ENCODE data around the gene KDM5A. TPM values are rescaled to one million over a fixed set of nuclear protein-coding genes. Genes with fewer than 3 reads are reported as not detected.

The KDM5A gene
- total RNA-seq, 3 donors from 2014 or later, result 54.6 to 76.2 (median 74.9) TPM

DNA sequence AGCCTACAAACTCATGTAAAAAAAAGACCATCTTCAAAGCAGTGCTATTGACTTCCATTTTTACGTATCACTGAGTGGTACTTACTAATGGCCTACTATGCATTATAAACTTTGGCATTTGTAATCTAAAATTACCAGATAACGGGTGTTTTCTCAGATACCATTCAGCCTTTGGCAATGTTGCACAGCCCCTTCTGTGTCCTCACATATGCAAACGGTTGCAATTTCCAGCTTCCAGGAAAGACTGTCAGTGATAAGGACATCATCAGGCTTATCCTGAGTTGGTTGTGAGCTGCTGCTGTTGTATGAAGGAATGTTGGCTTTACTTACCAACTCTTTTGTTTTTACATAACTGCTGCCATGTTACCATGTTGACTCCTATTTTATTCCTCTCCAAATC lies 124.9 kb downstream of the KDM5A start:
- Histone ChIP-seq H3K4me1 (ENCODE audit: low read depth) (no peaks in the 10 kb centered on the region), H3K36me3 (ENCODE audit: low read depth) (no peaks in the 10 kb centered on the region), H3K4me3 (no peak overlapping the region), H3K9me3 (no peaks in the 10 kb centered on the region)
- TF ChIP-seq, protein P1, sequence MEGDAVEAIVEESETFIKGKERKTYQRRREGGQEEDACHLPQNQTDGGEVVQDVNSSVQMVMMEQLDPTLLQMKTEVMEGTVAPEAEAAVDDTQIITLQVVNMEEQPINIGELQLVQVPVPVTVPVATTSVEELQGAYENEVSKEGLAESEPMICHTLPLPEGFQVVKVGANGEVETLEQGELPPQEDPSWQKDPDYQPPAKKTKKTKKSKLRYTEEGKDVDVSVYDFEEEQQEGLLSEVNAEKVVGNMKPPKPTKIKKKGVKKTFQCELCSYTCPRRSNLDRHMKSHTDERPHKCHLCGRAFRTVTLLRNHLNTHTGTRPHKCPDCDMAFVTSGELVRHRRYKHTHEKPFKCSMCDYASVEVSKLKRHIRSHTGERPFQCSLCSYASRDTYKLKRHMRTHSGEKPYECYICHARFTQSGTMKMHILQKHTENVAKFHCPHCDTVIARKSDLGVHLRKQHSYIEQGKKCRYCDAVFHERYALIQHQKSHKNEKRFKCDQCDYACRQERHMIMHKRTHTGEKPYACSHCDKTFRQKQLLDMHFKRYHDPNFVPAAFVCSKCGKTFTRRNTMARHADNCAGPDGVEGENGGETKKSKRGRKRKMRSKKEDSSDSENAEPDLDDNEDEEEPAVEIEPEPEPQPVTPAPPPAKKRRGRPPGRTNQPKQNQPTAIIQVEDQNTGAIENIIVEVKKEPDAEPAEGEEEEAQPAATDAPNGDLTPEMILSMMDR (IDR thresholded peaks at IDR 0.05), result no peak
- ATAC-seq, result no peak
- intact Hi-C loops (cut with DNase I, micrococcal nuclease), result no loop called here
- no peak for DNase-seq

DNA sequence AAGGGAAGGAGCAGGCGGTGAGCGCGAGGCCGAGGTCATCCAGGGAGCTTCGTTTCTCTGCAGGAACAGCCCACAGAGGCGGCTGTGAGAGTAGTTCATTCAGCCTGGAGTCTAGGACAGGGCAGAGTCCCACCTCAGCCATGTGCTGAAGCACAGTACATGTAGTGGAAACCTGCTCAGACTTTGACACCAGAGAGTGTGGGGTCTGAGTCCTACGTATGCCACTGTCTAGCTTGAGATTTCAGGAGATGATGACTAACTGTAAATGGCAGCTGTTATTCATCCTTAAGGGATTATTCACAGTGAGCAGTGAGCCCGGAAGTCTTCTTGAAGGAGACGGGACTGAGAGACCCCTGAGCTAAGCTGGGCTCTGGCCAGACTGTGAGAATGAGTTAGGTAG lies 125.5 kb downstream of the KDM5A start:
- Histone ChIP-seq H3K9me3 (no peaks in the 10 kb centered on the region), H3K36me3 (ENCODE audit: low read depth) (no peaks in the 10 kb centered on the region), H3K4me3 (no peak overlapping the region), H3K4me1 (ENCODE audit: low read depth) (no peaks in the 10 kb centered on the region)
- TF ChIP-seq, protein P1 (IDR thresholded peaks at IDR 0.05), result no peak
- intact Hi-C loops (cut with DNase I, micrococcal nuclease), result no loop called here
- ATAC-seq (no peak), DNase-seq (no peak)

DNA sequence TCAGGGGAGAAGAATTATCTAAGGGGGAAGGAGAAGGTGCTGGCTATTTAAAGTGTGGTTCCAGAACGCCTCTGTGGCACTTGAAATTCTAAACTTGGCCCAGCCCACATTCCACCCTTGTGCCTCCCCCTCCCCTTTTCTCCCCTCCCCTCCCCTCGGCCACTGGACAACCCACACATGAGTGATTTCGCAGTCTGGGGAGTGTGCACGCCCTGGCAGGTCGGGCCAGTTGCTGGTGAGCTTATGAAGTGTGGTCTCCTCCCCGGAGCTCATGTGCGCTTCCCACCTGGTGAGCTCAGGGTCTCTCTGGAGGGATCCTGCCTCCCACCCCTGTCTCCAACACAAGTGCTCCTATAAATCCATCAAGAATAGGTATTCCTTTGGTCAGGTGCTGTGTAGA lies 126.3 kb downstream of the KDM5A start, which contains the start of gene SLC6A13:
Gene SLC6A13, minus strand, starts transcription at position 20 of the 400 bp plus-strand sequence. CDS start 2,784 bp downstream, outside the sequence.
- H3K36me3 ChIP-seq (ENCODE audit: low read depth), result no peaks in the 10 kb centered on the region
- no peaks in the 10 kb centered on the region for H3K9me3 ChIP-seq
- DNase-seq (no peak), ATAC-seq (no peak)
- H3K4me1 ChIP-seq (ENCODE audit: low read depth), result no peaks in the 10 kb centered on the region
- no peak within 1 kb of the TSS for H3K4me3 ChIP-seq
- TF ChIP-seq, protein P1 (IDR thresholded peaks at IDR 0.05), result no peak
- intact Hi-C loops (cut with DNase I, micrococcal nuclease), result no loop called here

DNA sequence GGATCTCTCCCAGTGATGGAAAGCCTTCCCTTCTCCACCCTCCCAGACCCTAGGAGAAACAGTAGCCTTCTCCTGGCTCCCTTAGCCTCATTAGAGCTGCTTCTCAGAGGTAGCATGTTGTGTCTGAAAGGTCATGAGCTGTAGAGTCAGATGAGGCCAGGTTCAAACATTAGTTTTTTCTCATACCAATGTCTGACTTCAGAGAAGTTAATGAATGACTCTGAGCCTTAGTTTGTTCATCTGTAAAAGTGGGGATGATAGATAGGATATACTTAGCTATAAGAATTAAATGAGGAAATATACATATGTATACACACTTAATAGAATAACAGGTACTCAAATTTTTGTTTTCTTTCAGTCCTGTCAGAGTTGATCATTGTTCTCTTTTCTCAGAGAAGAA lies 127.0 kb downstream of the KDM5A start:
- ATAC-seq, result no peak
- Histone ChIP-seq H3K4me3 (no peak overlapping the region), H3K36me3 (ENCODE audit: low read depth) (no peaks in the 10 kb centered on the region), H3K9me3 (no peaks in the 10 kb centered on the region), H3K4me1 (ENCODE audit: low read depth) (no peaks in the 10 kb centered on the region)
- intact Hi-C loops (cut with DNase I, micrococcal nuclease), result no loop called here
- no peak for DNase-seq
- TF ChIP-seq, protein P1 (IDR thresholded peaks at IDR 0.05), result no peak

DNA sequence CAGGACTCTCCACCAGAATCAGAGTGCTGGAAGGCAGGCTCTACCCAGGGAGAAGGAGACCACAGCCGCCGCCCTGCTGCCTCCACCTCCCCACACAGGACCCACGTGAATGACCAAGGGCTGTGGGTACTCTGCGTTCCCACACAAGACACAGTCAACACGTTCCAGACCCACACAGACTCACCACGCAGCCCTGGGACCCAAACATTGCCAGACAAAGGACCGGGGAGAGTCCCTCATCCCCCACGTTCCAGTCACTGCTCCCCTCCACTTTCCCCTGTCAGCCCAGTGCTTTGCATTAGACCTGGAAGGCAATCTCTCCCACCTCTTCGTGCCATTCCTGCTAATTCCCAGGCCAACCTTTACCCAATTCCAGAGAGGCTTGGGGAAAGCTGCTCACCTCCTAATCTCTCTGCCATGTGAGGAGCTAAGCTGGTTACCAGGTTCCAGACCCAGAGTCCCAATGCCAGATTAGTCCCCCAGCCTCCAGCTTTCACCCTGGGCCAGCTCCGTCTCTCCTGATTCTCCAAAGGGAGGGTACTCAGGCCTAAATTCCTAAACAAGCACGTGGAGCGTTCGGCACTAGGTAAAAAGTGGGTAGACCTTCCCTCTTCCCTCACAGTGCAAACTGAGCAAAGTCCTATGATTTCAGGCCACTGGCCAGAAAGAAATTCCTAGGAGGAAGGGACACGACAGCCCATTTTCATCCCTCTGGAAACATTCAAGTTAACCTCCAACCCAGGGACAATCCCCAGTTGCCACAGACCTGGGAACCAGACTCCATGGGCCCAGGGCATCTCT lies 131.4 kb downstream of the KDM5A start:
- no peaks in the 10 kb centered on the region for H3K4me1 ChIP-seq (ENCODE audit: low read depth)
- intact Hi-C loops (cut with DNase I, micrococcal nuclease), result no loop called here
- no peaks in the 10 kb centered on the region for H3K9me3 ChIP-seq
- no peak overlapping the region for H3K4me3 ChIP-seq
- TF ChIP-seq, protein P1 (IDR thresholded peaks at IDR 0.05), result no peak
- H3K36me3 ChIP-seq (ENCODE audit: low read depth), result no peaks in the 10 kb centered on the region
- ATAC-seq (no peak), DNase-seq (no peak)
